Loucy (cell line): ENCODE data around the gene LUC7L.

Experiments used
- H2AFZ ChIP-seq: fragments of 200-600 bp; sonication (generic); 2 replicates; pipeline ENCODE4 v1.6.0; 2016; ENCODE audit warnings: antibody characterized with exemption, mild to moderate bottlenecking, low read length, moderate library complexity
- H3F3A ChIP-seq: fragments of 200-600 bp; 2 replicates; pipeline ENCODE4 v1.6.0; 2016; ENCODE audit warnings: antibody characterized with exemption, low read depth, mild to moderate bottlenecking
- H3K27me3 ChIP-seq: fragments of 200-600 bp; sonication (generic); 2 replicates; pipeline ENCODE4 v1.6.1; 2014; ENCODE audit warnings: low read length, mild to moderate bottlenecking; ENCODE audit not compliant: insufficient read depth, poor library complexity, severe bottlenecking
- H3K36me3 ChIP-seq: fragments of 200-600 bp; sonication (generic); 2 replicates; pipeline ENCODE4 v1.6.1; 2016; ENCODE audit warnings: low read length; ENCODE audit not compliant: insufficient read depth
- H3K4me1 ChIP-seq: fragments of 200-600 bp; sonication (generic); 2 replicates; pipeline ENCODE4 v1.5.1; 2014; ENCODE audit warnings: low read length, mild to moderate bottlenecking; ENCODE audit not compliant: insufficient read depth, poor library complexity, severe bottlenecking
- H3K4me2 ChIP-seq: fragments of 200-600 bp; sonication (generic); 2 replicates; pipeline ENCODE4 v1.6.0; 2014; ENCODE audit warnings: antibody characterized with exemption, low read length, low read depth, mild to moderate bottlenecking; ENCODE audit not compliant: poor library complexity, severe bottlenecking
- H3K4me3 ChIP-seq: fragments of 200-600 bp; sonication (generic); 2 replicates; pipeline ENCODE4 v1.5.1; 2014; ENCODE audit warnings: low read length, mild to moderate bottlenecking, mixed read lengths; ENCODE audit not compliant: poor library complexity, severe bottlenecking
- H3K79me2 ChIP-seq: fragments of 200-600 bp; sonication (generic); 2 replicates; pipeline ENCODE4 v1.6.1; 2014; ENCODE audit warnings: low read length; ENCODE audit not compliant: insufficient read depth
- H3K9ac ChIP-seq: fragments of 200-600 bp; sonication (generic); 2 replicates; pipeline ENCODE4 v1.6.0; 2014; ENCODE audit warnings: mild to moderate bottlenecking, low read depth, low read length, moderate library complexity; ENCODE audit not compliant: poor library complexity, severe bottlenecking
- H3K9me2 ChIP-seq: fragments of 200-600 bp; sonication (generic); replicated peaks from 2 replicates; pipeline ENCODE4 v1.6.1; 2016; ENCODE audit warnings: low read depth, low read length, mixed read lengths
- H3K9me3 ChIP-seq: fragments of 200-600 bp; sonication (generic); 2 replicates; pipeline ENCODE4 v1.6.1; 2014; ENCODE audit warnings: mild to moderate bottlenecking, antibody characterized with exemption, low read length, low read depth; ENCODE audit not compliant: insufficient read depth
- H4K20me1 ChIP-seq: fragments of 200-600 bp; sonication (generic); 2 replicates; pipeline ENCODE4 v1.6.0; 2014; ENCODE audit warnings: antibody characterized with exemption, low read length, mild to moderate bottlenecking; ENCODE audit not compliant: insufficient read depth, poor library complexity, severe bottlenecking
- EZH2phosphoT487 ChIP-seq: fragments of 200-600 bp; IDR thresholded peaks from 2 replicates; pipeline ENCODE4 v1.6.1; 2018; ENCODE audit warnings: antibody characterized with exemption, mild to moderate bottlenecking, moderate library complexity, borderline replicate concordance
- TF ChIP-seq, protein P1 (sequence below): fragments of 200-600 bp; sonication (generic); conservative IDR thresholded peaks from 2 replicates; pipeline ENCODE4 v1.5.1; 2014; ENCODE audit warnings: mild to moderate bottlenecking, antibody characterized with exemption, low read length

LUC7L gene

DNA sequence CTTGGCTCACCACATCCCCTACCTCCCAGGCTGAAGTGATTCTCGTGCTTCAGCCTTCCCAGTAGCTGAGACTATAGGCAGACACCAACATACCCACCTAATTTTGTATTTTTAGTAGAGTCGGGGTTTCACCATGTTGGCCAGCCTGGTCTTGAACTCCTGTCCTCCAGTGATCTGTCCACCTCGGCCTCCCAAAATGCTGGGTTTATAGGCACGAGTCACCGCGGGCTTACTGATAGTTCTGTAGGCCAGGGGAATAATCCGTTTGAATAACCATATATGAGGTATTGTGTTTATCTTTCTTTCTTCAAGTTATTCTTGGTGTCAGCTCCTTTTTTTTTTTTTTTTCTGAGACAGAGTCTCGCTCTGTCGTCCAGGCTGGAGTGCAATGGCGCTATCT, 13.0 kb upstream of the LUC7L start:
- Histone ChIP-seq H3K9ac (no peak overlapping the region), H3K4me1 (peaks cover 7% of the 10 kb centered on the region), H3K9me3 (no peaks in the 10 kb centered on the region), H3K27me3 (no peaks in the 10 kb centered on the region), H3K4me2 (no peak overlapping the region), H4K20me1 (no peaks in the 10 kb centered on the region), H3K4me3 (no peak overlapping the region), H3K36me3 (no peaks in the 10 kb centered on the region), H3F3A (no peaks in the 10 kb centered on the region), H2AFZ (no peak overlapping the region), H3K79me2 (no peaks in the 10 kb centered on the region), H3K9me2 (no peaks in the 10 kb centered on the region)
- TF ChIP-seq, protein P1, sequence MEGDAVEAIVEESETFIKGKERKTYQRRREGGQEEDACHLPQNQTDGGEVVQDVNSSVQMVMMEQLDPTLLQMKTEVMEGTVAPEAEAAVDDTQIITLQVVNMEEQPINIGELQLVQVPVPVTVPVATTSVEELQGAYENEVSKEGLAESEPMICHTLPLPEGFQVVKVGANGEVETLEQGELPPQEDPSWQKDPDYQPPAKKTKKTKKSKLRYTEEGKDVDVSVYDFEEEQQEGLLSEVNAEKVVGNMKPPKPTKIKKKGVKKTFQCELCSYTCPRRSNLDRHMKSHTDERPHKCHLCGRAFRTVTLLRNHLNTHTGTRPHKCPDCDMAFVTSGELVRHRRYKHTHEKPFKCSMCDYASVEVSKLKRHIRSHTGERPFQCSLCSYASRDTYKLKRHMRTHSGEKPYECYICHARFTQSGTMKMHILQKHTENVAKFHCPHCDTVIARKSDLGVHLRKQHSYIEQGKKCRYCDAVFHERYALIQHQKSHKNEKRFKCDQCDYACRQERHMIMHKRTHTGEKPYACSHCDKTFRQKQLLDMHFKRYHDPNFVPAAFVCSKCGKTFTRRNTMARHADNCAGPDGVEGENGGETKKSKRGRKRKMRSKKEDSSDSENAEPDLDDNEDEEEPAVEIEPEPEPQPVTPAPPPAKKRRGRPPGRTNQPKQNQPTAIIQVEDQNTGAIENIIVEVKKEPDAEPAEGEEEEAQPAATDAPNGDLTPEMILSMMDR = no peak
- no peak for TF ChIP-seq EZH2phosphoT487

DNA sequence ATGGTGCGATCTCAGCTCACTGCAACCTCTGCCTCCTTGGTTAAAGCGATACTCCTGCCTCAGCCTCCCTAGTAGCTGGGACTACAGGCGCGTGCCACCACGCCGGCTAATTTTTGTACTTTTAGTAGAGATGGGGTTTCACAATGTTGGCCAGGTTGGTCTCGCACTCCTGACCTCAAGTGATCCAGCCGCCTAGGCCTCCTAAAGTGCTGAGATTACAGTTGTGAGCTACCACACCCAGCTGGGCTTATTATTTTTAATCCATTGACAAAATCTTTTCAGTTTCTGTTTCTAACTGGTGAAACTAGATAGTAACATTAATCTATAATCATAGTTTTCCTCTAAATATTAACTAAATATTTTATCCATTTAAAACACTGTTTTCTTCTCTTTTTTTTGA, 11.3 kb upstream of the LUC7L start:
- Histone ChIP-seq H3K4me3 (no peak overlapping the region), H3K4me1 (peaks cover 7% of the 10 kb centered on the region), H3K9me2 (no peaks in the 10 kb centered on the region), H3K27me3 (no peaks in the 10 kb centered on the region), H3K4me2 (no peak overlapping the region), H3K9ac (no peak overlapping the region), H2AFZ (no peak overlapping the region), H3K9me3 (no peaks in the 10 kb centered on the region), H4K20me1 (peaks cover under 1% of the 10 kb centered on the region), H3K79me2 (no peaks in the 10 kb centered on the region), H3K36me3 (no peaks in the 10 kb centered on the region), H3F3A (no peaks in the 10 kb centered on the region)
- TF ChIP-seq EZH2phosphoT487 = no peak
- TF ChIP-seq, protein P1 = no peak

DNA sequence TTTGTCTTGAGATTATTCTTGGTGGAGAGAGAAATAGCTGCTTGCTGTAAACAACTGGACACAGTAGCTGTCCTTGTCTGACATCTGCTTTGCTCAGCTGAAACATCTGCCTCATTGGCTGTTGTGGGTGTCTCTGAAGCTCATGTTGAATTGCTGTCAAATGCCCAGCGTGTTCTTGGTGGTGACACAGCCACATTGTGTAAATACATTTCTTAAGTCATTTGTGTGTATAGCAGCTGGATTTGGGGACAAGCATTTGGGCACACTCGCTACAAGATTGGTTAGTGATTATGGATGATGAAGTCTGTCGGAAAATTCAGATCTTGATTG, 10.7 kb upstream of the LUC7L start:
- Histone ChIP-seq H3K4me1 (peaks cover under 1% of the 10 kb centered on the region), H3K9me3 (no peaks in the 10 kb centered on the region), H3K27me3 (no peaks in the 10 kb centered on the region), H3K36me3 (no peaks in the 10 kb centered on the region), H3F3A (peaks cover 6% of the 10 kb centered on the region; the same call in 1 of the 2 replicates), H4K20me1 (peaks cover 3% of the 10 kb centered on the region), H3K9ac (no peak overlapping the region), H3K9me2 (no peaks in the 10 kb centered on the region), H2AFZ (no peak overlapping the region), H3K4me2 (no peak overlapping the region), H3K79me2 (no peaks in the 10 kb centered on the region), H3K4me3 (no peak overlapping the region)
- no peak for TF ChIP-seq EZH2phosphoT487
- TF ChIP-seq, protein P1 = no peak
